HG02763 (cell line): ENCODE measurements around the gene RNF144A.
A peak's percentile ranks its signal among the peaks of the same experiment; 100 is the strongest.

Experiments used
- ATAC-seq: cut with Tn5 transposase; IDR thresholded peaks from one replicate; pipeline ENCODE4 v1.9.1; 2021; ENCODE audit warnings: mild to moderate bottlenecking, moderate library complexity; ENCODE audit not compliant: unreplicated experiment

RNF144A gene

GRCh38 chr2:7037340-7038333 is 120.4 kb downstream of the RNF144A start:
- ATAC-seq: peak; percentile 68

DNA sequence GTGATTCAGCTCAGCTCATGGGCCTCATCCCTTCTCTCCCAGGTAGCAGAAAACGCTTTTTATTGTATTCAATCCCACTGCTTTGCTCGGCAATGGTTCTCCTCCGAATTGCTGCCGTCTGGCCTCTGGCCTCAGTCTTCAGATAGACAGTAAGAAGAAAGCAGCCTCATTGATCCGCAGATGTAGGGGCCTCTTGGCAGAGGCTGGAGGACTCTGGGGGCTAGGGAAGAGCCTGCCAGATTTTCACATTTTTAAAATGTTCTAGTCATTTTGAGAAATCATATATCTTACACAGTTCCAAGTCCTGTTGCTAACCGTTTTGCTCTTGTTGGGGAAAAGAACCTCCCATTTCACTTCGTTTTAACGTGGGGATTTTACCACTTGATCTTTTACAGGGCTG is 123.3 kb downstream of the RNF144A start:
- ATAC-seq: no peak

DNA sequence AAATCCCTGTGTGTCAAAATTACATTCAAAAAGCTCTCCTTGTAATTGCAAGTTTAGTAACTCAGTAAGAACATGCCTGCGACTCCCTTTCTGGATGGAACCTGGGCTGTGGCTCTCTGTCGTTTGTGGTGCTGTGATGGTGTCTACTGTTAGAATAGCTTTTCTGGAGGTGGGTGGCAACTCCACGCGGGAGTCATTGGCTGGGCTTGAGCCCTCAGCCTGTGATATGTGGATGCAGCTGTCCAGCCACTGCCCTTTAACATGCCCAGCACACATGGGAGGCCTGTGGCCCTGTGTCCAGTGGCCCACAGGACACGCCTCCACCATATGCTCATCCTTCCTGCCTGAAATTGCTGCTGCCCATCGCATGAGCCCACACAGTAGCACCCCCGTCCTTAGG is 124.2 kb downstream of the RNF144A start:
- ATAC-seq: no peak

DNA sequence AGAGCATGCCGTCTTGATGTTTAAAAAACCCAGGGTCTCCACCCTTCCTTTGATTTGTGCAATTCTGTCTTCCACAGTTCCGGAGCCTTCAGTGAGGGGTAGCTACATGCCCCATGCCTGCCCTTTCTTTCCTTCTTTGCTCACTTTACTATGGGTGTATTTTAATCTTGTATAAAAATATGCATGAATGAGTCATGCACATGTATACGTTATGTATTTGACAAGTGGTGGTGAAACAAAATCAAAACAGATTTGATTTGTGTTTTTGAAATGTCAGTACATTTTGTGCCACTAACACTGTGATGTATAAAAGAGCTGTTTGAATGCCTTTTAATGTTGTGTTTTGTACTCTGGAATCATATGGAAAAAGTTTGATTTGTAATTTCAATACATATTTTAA is 126.5 kb downstream of the RNF144A start:
- ATAC-seq: no peak

- ATAC-seq: peak; percentile 61
Measured at GRCh38 chr2:7044253-7045250, 127.3 kb downstream of the RNF144A start.

GRCh38 chr2:7045601-7046590 is 128.7 kb downstream of the RNF144A start:
- no peak for ATAC-seq

DNA sequence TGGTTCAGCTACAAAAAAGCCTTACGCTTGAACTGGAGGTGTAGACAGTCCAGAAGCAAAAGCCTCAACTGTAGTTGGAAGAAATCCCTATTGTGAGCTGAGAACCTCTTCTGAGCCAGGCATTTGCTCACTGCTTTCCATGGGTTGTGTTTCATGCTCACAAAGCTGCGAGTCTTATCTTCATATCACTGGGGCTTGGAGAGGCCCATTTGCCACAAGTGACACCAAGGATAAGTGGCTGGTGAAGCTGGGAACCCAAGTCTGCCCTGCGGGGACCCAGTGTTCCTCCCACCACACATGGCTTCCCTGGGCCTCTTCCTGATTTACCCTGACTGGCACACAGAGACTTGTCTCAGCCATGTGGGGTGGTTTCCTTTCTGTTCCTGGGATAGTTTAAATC is 130.4 kb downstream of the RNF144A start:
- ATAC-seq: no peak

DNA sequence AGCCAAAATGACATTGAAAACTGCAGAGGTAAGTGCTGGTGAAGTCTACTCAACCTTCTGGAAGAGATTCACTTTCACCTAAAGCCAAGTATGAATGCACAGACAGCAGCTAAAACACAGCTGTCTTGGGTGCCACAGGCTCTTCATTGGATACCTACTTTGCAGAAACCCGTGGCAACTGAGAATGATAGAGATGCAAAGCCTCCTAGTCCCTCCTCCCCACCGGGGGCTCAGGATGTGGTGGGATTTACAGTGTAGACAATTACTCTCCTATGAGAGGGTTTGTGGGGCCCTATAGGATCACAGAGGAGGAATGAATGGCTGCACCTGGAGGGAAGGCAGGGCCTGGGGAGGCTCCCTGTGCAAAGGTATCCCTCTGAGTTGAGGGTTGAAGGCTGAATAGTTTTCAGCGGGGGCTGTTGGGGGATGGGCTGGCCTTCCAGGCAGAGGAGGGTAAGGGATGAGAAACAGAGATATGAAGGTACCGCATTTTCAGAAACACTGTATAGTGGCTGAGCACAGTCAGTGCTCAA is 131.6 kb downstream of the RNF144A start:
- no peak for ATAC-seq

- peak; percentile 68 for ATAC-seq
Measured at GRCh38 chr2:7052404-7052803, 135.2 kb downstream of the RNF144A start.

DNA sequence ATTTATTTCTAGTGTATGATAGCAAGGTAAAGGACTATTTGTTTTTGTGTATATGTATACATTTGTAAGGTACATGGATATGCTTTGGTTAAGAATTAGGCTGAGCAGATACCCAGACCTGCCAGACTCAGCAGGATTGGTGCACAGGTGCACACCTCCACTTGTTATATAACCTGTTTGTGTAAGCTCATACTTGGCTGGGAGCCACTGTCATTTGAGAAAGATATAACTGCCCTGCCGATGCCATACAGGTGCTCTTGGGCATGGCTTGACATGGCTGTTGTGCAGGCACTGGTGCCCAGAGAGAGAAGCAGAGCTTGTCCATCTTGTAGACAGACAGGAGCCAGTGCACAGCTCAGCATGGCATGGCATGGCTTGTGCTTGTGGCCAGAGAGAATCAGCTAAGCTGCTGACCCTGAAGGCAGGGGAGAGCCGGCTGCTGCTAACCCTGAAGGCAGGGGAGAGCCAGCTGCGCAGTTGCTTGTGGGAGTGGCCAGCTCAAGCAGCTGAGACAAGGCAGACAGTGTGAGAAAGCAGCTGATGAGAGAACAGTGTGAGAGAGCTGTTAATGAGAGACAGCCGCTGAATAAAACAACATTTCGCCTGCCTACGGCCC is 136.5 kb downstream of the RNF144A start:
- ATAC-seq: no peak

GRCh38 chr2:7057865-7058400 is 140.7 kb downstream of the RNF144A start:
- ATAC-seq: no peak

GRCh38 chr2:7060156-7060555 is 142.9 kb downstream of the RNF144A start:
- ATAC-seq: no peak

GRCh38 chr2:7060631-7061449 is 143.6 kb downstream of the RNF144A start:
- no peak for ATAC-seq

DNA sequence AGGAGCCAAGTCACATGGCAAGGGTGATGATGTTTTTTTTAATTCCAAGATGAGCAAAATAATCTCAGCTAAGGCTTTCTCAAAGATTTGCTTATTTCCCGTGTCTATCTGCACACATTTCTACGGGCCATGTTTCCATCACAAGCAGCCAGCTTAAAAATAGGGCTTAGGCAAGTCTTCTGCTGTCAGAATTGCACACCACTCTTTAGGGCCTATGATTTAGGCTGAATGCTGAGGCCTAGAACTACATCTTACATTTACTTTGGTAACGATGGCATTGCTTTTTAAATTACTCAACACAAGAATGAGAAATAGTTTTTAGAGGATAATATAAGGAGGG is 144.2 kb downstream of the RNF144A start:
- ATAC-seq: no peak

- no peak for ATAC-seq
Measured at GRCh38 chr2:7061921-7062320, 144.7 kb downstream of the RNF144A start.

- ATAC-seq: no peak
Measured at GRCh38 chr2:7063789-7064188, 146.6 kb downstream of the RNF144A start.

GRCh38 chr2:7068457-7068856 is 151.2 kb downstream of the RNF144A start:
- ATAC-seq: no peak

DNA sequence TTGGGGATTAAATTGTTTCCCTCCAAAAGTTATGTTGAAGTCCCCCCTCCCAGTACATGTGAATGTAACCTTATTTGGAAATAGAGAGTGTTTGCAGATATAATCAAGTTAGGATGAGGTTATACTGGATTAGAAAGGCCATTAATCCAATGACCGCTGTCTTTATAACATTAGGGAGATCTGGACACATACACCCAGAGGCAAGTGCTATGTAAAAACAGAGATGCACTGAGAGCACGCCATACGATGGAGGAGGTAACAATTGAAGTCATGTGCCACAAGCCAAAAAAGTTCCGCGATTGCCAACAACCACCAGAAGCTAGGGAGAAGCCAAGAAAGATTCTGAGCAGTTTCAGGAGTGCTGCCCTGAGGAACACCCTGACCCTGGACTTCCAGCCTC is 153.3 kb downstream of the RNF144A start:
- no peak for ATAC-seq

DNA sequence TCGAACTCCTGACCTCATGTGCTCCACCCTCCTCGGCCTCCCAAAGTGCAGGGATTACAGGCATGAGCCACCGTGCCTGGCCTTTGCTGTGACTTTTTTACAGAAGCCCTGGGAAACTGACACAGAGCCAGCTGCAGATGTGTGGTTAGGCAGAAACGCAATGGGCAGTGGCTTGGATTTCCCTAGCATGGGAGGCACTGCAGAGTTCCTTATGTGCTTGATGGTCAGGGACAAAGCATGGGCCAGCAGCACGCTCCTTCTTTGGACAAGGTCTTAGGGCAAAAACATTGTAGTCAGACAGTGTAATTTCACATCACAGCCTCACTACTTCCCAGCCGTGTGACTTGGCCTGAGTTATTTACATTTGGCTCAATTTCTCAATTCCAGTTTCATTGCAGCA is 153.9 kb downstream of the RNF144A start:
- ATAC-seq: no peak
